HK-2 (cell line): ENCODE results near the gene NSMF.
"Not testable (repeated sequence)": the region's sequence is repeated elsewhere in the genome, so short reads cannot be mapped to it uniquely, and the experiment has no call there.

Experiments
- DNase-seq: peaks from one replicate; pipeline ENCODE4 v3.0.0-alpha.2; 2018; ENCODE audit not compliant: unreplicated experiment

Gene NSMF

DNA sequence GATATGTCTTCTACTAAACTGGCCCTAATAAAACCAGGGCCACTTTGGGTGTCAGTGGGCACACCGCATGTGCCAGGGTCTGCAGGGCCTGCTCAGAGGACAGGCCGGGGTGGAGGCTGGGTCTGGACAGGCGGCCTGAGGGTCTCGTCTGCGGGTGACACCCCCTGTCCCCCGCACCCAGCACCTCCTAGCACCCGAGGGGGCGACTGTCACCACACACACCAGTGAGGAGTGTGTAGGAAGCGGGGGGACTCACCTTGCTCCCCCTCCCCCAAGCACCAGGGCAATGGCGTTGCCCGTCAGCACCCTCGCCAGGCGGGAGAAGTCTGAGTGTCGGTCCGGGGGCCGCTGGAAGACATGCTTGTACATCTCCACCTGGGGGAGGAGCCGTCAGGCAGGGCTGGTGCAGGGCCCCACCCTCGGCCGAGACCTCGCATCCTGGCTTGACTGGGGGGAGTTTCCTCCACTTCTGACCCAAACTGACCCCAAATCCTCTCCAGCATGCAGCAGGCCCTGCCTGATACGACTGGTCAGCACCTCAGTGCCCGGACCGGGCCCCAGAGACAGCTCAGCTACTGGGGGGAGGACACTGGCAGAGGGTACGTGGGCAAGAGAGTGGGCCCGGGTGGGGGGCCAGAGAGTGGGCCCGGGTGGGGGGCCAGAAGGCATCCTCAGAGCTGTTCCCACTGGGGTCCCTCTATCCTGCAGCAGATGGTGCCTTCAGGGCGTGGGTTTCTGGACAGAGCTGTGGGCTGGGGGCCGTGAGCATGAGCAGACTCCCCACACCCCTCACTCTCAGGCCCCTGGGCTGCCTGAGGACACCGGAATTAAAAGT, 18.9 kb upstream of the NSMF start:
- DNase-seq, result no peak

DNA sequence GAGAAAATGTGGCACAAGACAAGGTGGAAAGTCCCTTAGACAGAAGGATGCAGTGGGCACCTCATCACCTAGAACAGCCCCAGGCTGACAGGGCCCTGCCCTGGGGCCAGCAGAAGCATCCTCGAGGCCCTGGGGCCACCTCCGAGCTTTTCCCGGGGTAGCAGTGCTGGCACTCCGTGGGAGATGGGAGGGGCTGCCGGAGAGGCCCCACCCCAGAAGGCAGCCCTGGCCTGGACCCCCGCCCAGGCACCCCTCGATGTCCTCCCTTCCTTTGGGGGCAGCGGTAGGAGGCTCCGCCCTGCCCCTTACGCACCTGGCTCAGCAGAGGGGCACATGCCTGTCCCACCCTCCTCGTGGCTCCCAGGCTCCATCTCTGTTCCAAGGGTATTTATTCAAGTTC, 17.7 kb upstream of the NSMF start:
- DNase-seq, result no peak

GRCh38 chr9:137475666-137476065, 16.5 kb upstream of the NSMF start:
- DNase-seq, result no peak

DNA sequence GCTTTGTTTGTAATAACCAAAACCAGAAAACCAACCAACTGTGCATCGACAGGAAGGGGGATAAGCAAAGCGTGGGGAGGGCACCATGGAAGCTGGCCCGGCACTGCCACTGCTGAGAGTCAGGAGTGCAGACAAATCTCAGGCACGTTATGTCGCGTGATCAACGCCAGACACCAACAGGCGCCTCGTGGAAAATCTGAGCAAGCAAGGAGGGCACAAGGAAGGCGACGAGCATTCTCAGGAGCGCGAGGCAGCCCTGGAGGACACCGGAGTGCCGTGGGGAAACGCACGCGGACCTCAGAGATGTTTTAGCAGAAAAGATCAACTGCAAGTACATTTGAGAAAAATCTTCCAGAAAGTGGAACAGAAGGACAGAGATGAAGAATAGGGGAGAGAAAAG, 15.1 kb upstream of the NSMF start:
- DNase-seq, result no peak

DNA sequence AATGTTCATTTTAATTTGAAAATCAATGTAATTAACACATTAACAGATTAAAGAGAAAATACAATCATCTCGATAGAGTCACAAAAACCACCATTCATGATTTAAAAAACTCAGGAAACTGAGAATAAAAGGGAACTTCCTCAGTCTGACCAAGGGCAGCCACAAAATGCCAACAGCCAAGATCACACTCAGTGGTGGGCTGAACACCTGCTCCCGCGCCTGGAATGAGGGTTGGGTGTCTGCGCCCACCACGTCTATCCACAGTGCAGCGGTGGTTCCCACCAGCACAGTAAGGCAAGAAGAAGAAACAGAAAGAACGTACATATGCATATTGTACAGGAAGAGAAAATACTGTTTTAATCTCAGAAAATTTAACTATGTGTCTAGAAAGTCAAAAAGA, 11.7 kb upstream of the NSMF start:
- no peak for DNase-seq

DNA sequence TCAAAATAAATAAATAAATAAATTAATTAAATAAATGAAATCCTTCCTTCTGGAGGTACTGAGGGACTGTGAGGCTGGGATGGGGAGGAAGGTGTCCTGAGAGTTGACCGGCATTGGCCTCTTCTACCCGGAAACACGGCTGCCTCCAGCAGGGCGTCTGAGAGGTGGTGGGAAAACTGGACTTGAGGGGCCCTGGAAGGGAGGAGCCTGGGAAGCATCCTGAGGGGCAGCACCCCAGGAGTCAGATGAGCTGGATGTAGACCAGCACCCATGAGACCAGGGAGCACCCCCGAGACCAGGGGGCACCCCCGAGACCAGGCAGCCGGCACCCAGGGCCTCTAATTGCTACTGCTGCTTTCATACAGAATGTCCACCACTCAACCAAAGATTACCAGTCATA, 8.8 kb upstream of the NSMF start:
- no peak for DNase-seq

GRCh38 chr9:137467161-137467581, 8.0 kb upstream of the NSMF start:
- no peak for DNase-seq

DNA sequence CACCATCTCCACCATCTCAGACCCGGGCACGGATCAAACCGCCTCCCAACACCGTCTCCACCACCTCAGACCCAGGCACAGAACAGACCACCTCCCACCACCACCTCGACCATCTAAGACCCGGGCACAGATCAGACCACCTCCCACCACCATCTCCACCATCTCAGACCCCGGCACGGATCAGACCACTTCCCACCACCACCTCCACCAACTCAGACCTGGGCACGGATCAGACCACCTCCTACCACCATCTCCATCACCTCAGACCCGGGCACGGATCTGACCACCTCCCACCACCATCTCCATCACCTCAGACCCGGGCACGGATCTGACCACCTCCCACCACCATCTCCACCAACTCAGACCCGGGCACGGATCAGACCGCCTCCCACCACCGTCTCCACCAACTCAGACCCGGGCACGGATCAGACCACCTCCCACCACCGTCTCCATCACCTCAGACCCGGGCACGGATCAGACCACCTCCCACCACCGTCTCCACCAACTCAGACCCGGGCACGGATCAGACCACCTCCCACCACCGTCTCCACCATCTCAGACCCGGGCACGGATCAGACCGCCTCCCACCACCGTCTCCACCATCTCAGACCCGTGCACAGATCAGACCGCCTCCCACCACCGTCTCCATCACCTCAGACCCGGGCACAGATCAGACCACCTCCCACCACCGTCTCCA, 7.4 kb upstream of the NSMF start:
- not testable (repeated sequence) for DNase-seq

- DNase-seq, result no peak
These were observed 6.7 kb upstream of the NSMF start for GRCh38 chr9:137465720-137466388.

DNA sequence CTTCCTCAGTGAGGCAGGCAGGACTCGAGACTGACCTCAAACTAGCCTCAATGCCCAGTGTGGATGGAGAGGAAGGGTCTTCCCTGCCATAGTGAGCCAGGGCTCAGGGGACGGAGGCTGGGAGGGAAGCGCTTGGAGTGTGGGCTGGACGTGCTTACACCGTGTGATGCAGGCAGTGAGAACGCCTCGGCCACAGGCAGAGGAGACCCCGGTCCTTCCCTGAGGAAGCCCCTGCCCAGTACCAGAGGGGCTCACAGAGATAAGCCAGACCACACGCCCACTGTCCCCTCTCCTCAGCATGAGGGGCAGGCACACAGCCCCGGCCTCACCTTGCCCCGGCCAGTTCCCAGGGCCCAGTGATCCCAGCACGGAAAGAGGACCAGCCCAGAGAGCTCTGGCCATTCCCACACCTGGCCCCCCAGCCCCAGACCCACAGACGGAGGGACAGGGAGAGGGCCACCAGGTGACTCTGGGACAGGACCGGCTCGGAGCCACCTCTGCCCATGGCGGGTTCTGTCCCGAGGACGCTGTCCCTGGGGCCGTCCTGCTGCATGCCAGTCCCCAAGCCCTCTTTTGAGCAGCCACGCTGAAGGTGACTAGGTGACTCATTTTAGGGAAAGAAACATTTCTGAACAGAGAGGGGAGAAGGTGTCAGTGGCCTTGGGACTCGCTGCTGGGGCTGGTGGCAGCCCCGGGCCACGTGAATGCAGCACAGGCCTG, 6.0 kb upstream of the NSMF start:
- DNase-seq, result no peak

GRCh38 chr9:137464291-137464999, 5.3 kb upstream of the NSMF start:
- DNase-seq, result no peak

DNA sequence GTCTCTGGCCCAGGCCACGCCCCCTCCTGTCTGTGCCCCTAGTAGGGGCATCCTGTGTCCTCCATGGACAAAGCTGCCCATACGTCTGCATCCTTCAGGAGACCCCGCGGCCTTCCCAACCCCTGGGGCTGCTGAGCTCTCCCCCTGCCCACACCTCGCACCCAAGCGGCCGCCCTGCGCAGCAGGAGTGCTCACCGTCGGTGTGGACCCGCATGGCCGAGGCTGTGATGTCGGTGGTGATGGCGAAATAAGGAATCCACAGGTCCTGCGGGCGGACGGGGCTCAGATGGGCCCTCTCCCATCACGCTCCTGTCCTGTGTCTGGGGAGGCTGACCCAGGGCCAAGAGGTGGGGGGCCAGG, 4.8 kb upstream of the NSMF start:
- DNase-seq, result no peak

DNA sequence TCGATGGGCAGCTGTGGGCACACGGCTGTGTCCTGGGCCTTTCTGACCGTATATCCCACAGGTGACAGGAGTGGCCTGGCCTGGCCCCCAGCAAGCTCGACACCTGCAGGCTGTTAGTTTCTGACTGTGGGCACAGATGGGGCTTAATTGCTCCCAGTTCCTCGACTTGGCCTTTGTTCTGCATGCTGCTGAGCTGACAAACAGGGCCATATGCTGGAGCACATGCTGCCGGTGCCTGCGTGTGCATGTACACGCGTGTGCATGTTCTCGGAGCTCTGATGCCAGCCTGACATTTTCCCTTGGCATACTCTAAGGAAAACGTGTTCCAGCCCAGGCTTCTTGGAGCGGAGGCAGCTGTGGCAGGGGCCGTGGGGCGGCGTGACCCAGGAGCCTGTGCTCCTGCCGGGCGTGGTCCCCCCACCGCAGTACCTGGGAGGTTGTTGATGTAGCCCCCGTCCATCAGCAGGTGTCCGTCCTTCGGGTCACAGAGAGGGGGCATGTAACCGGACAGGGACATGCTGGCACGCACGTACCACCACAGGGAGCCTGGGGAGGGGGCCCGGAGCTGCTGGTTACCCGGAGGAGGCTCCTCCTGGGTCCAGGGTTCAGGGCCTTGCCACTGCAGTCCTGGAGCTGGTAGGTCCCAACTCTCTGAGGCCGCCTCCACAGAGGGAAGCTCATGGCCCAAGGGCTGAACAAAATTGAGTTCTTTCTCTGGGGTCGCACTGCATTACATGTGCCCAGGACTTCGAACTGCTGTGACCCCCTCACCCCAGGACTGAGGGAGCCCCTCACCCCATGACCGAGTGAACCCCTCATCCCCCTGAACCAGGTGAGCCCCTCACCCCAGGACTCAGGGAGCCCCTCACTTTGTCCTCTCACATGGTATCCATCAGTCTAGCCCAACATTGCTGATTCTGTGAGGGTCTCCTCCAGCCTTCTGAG, 4.1 kb upstream of the NSMF start:
- DNase-seq, result no peak

- no peak for DNase-seq
These were observed 3.4 kb upstream of the NSMF start for GRCh38 chr9:137462396-137462985.

DNA sequence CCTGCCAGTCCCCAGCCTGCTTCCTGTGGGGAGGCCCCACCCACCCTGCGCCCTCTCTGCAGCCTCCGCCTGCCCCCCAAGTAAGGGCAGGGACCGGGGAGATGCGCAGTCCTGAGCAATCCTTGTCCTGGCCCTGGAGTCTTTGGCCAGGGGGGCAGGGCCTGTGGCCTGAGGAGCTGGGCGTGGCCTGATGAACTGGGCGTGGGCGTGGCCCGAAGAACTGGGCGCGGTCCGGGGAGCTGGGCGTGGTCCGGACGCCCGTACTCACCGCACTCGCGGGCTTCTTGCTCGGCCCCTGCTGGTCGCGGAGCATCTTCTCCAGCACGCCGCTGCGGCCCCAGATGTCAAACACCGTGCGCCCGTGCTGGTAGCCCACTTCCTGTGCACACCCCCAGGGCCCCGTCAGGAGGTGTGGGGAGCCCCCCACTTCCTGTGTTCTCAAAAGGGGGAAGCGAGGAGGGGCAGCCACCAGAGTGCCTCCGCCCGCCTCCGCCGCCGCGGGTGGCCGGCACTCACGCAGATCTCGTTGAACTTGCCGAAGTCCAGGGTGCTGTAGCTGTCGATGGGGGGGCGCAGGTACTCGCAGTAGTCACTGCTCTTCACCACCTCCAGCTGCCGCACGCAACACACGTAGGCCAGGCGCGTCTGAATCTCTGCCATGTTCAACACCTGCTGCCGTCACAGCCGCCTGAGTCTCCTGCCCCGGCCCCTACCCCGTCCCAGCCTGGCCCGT, 2.7 kb upstream of the NSMF start:
- DNase-seq, result no peak

- DNase-seq, result no peak
These were observed 2.2 kb upstream of the NSMF start for GRCh38 chr9:137461316-137461662.

DNA sequence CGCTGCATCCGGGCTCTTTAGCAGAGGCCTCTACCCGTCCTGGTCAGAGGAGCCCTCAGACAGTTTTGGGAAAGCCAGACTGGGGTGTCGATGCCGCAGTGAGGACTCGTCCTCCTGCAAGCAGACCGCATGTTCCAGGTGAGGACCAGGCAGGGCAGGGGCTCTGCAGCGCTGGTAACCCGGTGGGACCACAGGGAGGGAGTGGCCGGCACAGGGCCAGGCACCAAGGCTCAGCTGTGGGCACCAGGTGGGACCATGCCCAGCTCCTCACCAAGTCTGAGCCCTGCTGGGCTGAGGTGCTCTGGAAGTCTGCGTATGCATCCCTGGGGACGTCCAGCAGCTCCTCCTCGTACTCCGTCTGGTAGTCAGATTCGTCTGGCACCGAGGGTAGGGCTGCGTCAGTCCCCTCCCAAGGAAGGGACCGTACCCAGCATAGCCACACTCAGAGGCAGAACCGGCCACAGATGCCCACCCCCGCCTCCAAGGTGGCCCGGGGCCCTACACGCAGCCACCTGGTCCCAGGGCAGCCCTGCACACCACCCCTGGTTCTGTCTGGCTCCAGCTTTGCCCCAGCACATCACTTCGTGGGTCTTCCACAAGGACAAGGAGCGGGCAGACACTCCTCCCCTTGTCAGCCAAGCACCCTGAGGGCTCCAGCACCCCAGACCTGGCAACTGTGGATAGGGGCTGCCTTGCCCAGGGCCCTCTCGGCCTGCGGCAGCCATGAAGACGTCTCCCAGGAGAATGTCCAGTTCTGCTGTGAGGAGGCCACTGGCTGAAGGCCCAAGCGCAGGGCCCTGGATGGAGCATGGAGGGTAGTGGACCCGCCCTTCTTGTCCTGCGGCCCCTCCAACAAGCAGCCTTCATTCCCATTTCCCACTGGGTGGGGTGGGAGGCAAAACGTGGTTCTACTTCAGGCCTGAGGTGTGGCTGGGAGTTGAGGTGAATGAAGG, 1.5 kb upstream of the NSMF start:
- no peak for DNase-seq

GRCh38 chr9:137459601-137460362, 648 bp upstream of the NSMF start:
- no peak for DNase-seq
